GDM1 (cell line): ENCODE results near the gene CALHM1.
"Not testable (repeated sequence)": the region's sequence is repeated elsewhere in the genome, so short reads cannot be mapped to it uniquely, and the experiment has no call there.

ENCODE experiments used
- DNase-seq: peaks from one replicate; lab custom pipeline; 2025; lab: John Stamatoyannopoulos, UW

The CALHM1 gene

GRCh38 chr10:103429647-103430046 lies 29.1 kb downstream of the CALHM1 start:
- DNase-seq: no peak

DNA sequence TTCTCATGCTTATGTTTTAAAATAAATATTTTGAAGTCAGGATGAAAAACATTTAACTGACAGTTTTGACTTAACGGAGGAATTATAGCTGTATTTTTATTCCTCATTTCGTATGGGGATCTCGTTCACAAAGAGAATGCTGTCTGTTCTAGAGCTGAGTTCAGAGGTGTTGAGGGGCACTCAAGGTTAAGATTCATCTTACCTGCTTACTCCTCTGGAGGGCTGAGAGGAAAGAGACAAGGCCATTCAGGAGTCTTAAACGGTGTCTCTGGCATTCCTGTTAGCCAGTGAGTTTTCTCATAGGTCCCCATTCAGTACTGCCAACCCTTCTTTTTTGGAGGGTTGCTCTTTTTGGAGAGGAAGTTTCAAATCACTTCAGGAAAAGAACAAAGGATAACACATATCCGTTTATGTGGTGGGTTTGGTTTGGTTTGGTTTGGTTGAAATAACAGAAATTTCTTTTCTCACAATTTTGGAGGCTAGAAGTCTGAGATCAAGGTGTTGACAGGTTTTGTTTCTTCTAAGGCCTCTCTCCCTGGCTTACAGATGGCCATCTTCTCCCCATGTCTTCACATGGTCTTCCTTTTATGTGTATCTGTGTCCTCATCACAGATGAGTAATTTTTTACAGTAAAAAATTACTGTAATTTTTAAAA lies 29.6 kb downstream of the CALHM1 start:
- DNase-seq: no peak

- no peak for DNase-seq
Measured at GRCh38 chr10:103427866-103428265, 30.8 kb downstream of the CALHM1 start.

DNA sequence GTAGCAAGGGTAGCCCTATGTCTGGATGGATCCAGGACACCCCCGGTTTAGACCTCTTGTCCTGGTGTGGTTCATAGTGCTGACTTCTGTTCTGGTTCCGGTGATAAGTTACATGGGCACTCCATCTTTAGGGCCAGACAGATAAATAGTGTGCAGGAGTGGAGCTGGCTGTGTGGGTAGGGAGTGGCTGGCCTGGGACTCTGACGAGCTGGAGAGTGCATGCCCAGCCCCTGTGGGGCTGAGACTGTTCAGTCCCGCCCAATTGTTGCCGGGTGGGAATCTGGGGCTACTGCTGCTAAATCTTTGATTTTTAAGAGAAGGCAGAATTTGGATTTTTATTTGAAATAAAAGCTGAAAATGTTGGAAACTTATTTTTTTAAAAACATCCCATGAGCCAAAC lies 35.0 kb downstream of the CALHM1 start:
- DNase-seq: no peak

DNA sequence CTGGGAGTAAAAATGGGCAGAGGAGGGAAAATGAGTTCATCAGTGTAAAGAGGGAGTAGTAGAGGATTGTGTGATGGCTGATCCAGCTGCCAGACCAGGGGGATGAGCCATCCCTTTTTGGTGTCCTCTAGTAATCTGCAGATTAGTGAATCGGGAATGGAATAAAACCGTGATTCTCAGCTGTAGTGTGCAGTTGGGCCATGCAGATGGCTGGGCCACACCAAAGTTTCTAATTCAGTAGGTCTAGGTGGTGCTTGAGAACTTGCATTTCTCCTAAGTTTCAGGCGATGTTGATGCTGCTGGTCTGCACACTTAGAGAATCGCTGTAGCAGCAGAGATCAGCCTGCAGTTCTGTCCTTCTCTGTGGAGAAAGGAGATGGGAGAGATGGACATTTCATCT lies 39.6 kb downstream of the CALHM1 start:
- no peak for DNase-seq

GRCh38 chr10:103417601-103418000 lies 41.1 kb downstream of the CALHM1 start:
- no peak for DNase-seq

- not testable (repeated sequence) for DNase-seq
Measured at GRCh38 chr10:103417148-103417469, 41.6 kb downstream of the CALHM1 start.

DNA sequence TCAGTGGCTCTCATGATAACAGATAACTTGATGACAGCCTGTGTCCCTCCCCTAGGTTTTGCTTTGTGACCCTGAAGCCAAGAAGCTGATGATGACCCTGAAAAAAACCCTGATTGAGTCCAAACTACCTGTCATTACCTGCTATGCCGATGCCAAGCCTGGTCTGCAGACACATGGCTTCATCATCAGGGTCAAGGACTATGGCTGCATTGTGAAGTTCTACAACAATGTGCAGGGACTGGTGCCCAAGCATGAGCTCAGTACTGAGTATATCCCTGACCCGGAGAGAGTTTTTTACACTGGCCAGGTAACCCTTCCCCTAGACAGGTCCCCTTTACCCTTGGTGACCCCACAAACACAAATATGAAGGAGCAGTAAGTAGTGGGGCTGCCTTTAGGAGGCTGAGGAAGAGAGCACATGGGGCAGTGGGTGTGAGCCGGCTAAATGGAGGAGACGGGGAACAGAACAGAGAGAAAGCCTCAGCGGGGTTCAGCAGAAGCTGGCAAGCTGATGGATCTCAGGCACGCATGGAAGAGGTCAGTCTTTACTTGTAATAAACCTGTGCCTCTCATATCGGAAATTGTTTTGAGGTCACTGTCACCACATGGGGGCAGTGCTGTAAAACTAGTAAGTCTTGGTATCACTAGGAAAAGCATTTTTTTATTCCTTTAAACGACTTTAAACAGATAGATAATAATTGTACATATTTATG lies 42.1 kb downstream of the CALHM1 start:
- DNase-seq: peak; percentile 24

DNA sequence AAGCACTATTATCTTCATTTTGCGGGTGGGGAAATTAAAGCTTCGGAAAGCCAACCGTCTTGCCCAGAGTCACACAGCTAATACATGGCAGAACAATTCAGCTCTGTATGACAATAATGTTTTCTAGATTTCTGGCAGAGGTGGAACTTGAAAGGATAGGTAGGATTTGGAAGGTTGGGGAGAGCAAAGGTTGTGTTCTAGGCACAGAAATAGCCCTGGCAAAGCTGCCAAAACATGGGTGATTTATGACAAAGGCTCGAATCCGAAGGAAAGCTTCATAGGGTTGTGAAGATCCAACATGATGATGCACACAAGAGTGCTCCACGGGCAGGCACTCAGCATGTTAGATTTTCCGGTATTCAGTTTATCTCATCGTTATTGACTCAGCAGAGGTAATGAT lies 43.1 kb downstream of the CALHM1 start:
- no peak for DNase-seq

DNA sequence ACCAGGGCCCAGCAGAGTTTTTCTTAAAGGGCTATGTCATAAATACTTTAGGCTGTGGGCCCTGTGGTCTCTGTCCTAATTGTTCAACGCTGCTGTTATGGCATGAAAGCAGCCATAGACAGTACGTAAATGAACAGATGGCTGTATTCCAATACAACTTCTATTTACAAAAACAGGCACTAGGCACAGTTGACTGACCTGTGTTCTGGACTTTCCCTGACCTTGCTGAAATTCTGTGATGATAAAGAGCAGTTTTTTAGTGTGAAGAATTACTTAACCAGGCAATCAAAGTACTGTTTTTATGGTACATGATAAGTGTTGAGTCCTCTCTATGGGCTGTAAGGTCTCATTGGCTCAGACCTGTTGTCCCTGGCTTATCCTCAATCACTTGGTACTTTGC lies 45.1 kb downstream of the CALHM1 start:
- DNase-seq: no peak
